ENCODE results near the gene ANK3. TPM values are rescaled to one million over a fixed set of nuclear protein-coding genes. Genes with fewer than 3 reads are reported as not detected.

The ANK3 gene
- total RNA-seq, 1 experiment from 2014 or later = 69.6 TPM

- no peak overlapping the region for H3K4me3 Mint-ChIP-seq
- ATAC-seq (no peak), DNase-seq (ENCODE audit: low spot score) (no peak)
- no peak overlapping the region; the same call in 1 of the 2 replicates for H3K27ac Mint-ChIP-seq
- no peaks in the 10 kb centered on the region for H3K27me3 Mint-ChIP-seq (ENCODE audit: low read depth)
- ChIA-PET POLR2A (no interaction called here), CTCF (interaction anchor here (0.6 to 1.7 kb wide), 19 partner anchors 20 to 423 kb away, joined by 3 to 10 read pairs (median 3); no protein-coding TSS in a partner anchor)
- no peaks in the 10 kb centered on the region for H3K9me3 Mint-ChIP-seq
- TF ChIP-seq ZNF317 (CRISPR knock-in tag; IDR thresholded peaks at IDR 0.05; ENCODE audit: borderline replicate concordance, low read depth) (no peak), SOX15 (CRISPR knock-in tag; IDR thresholded peaks at IDR 0.05) (no peak), ATF2 (CRISPR knock-in tag; IDR thresholded peaks at IDR 0.05; ENCODE audit: borderline replicate concordance, low read depth) (no peak), IRF2 (CRISPR knock-in tag; IDR thresholded peaks at IDR 0.05; ENCODE audit: borderline replicate concordance, low read depth) (no peak), NR3C1 (CRISPR knock-in tag; conservative IDR thresholded peaks at IDR 0.05; ENCODE audit: low read depth) (no peak), E2F5 (CRISPR knock-in tag; IDR thresholded peaks at IDR 0.05) (no peak), ZBTB21 (CRISPR knock-in tag; IDR thresholded peaks at IDR 0.05; ENCODE audit: borderline replicate concordance) (no peak), ETV6 (CRISPR knock-in tag; IDR thresholded peaks at IDR 0.05) (no peak), ATF1 (CRISPR knock-in tag; IDR thresholded peaks at IDR 0.05) (no peak), ZNF423 (CRISPR knock-in tag; IDR thresholded peaks at IDR 0.05) (no peak), E2F1 (CRISPR knock-in tag; IDR thresholded peaks at IDR 0.05) (no peak), ZNF219 (CRISPR knock-in tag; IDR thresholded peaks at IDR 0.05; ENCODE audit: borderline replicate concordance) (no peak)
- TF ChIP-seq, protein P1, sequence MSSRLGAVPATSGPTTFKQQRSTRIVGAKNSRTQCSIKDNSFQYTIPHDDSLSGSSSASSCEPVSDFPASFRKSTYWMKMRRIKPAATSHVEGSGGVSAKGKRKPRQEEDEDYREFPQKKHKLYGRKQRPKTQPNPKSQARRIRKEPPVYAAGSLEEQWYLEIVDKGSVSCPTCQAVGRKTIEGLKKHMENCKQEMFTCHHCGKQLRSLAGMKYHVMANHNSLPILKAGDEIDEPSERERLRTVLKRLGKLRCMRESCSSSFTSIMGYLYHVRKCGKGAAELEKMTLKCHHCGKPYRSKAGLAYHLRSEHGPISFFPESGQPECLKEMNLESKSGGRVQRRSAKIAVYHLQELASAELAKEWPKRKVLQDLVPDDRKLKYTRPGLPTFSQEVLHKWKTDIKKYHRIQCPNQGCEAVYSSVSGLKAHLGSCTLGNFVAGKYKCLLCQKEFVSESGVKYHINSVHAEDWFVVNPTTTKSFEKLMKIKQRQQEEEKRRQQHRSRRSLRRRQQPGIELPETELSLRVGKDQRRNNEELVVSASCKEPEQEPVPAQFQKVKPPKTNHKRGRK (CRISPR knock-in tag; IDR thresholded peaks at IDR 0.05; ENCODE audit: borderline replicate concordance) = no peak
- TF ChIP-seq, protein P2, sequence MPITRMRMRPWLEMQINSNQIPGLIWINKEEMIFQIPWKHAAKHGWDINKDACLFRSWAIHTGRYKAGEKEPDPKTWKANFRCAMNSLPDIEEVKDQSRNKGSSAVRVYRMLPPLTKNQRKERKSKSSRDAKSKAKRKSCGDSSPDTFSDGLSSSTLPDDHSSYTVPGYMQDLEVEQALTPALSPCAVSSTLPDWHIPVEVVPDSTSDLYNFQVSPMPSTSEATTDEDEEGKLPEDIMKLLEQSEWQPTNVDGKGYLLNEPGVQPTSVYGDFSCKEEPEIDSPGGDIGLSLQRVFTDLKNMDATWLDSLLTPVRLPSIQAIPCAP (CRISPR knock-in tag; IDR thresholded peaks at IDR 0.05) = no peak
- TF ChIP-seq, protein P3, sequence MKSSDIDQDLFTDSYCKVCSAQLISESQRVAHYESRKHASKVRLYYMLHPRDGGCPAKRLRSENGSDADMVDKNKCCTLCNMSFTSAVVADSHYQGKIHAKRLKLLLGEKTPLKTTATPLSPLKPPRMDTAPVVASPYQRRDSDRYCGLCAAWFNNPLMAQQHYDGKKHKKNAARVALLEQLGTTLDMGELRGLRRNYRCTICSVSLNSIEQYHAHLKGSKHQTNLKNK (CRISPR knock-in tag; IDR thresholded peaks at IDR 0.05) = no peak
- peaks cover 8% of the 10 kb centered on the region for H3K4me1 Mint-ChIP-seq
- H3K36me3 Mint-ChIP-seq = no peaks in the 10 kb centered on the region
Measured at GRCh38 chr10:60238759-60239100, 150.9 kb downstream of the ANK3 start.

- POLR2A ChIA-PET = no interaction called here
Measured at GRCh38 chr10:60237977-60238758, 151.5 kb downstream of the ANK3 start.

More at GRCh38 chr10:60237977-60238758, 151.5 kb downstream of the ANK3 start:
- CTCF ChIA-PET = interaction anchor here (0.6 to 1.7 kb wide), 20 partner anchors 20 to 424 kb away, joined by 3 to 10 read pairs (median 3); no protein-coding TSS in a partner anchor
- Mint-ChIP-seq H3K9me3 (no peaks in the 10 kb centered on the region), H3K27ac (no peak overlapping the region; the same call in 1 of the 2 replicates), H3K36me3 (no peaks in the 10 kb centered on the region), H3K27me3 (ENCODE audit: low read depth) (no peaks in the 10 kb centered on the region), H3K4me1 (peaks cover 8% of the 10 kb centered on the region), H3K4me3 (no peak overlapping the region)
- ATAC-seq (peak; percentile 99), DNase-seq (ENCODE audit: low spot score) (peak; percentile 36)
- TF ChIP-seq ZNF425 (CRISPR knock-in tag; conservative IDR thresholded peaks at IDR 0.05) = no peak
- TF ChIP-seq MAX (CRISPR knock-in tag; IDR thresholded peaks at IDR 0.05) = no peak

Data from WTC11 (cell line).